SK-MEL-5 (cell line): ENCODE measurements around the gene MAP7D3. TPM values are rescaled to one million over a fixed set of nuclear protein-coding genes. Genes with fewer than 3 reads are reported as not detected.
A peak's percentile ranks its signal among the peaks of the same experiment; 100 is the strongest.
"Not testable (repeated sequence)": the region's sequence is repeated elsewhere in the genome, so short reads cannot be mapped to it uniquely, and the experiment has no call there.

Experiments
- DNase-seq: peaks from one replicate; pipeline ENCODE4 v3.0.0-alpha.2; 2016; ENCODE audit warnings: low read depth, low spot score
- in situ Hi-C: cut with HindIII; loops from 2 replicates; pipeline ENCODE4 v1.10.0; 2016; ENCODE audit warnings: low sequenced_read_pairs, high pct_unique_total_duplicates, low pct_unique_long_range_greater_than_20kb
- total RNA-seq: library from RNA; depleted of rRNA; stranded (reverse); fragments of >200 nt; shearing (Covaris generic); gene quantifications from 2 replicates; pipeline ENCODE4 v1.2.3, GENCODE V29; 2014

MAP7D3 gene
- total RNA-seq, 1 experiment from 2014 or later: 27.8 TPM

DNA sequence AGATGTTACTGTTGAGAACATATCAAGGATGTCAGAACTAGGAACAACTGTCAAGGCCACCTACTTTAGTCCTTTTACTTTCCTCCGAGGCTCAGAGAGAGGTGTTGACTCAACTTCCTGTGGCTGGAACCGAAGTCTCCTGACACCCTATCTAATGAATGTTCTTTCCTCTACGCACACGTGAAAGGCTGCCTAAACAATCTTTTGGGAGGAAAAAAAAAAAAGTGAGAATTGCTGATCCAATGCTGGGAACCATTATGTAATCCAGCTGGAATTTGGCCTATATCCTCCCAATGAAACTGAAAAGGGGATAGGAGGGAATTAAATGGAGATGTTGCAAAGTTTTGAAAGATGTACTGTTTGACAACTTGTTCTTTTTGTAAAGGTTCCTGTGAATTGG lies 8.3 kb upstream of the MAP7D3 start:
- no peak for DNase-seq
- in situ Hi-C loops: no loop called here

DNA sequence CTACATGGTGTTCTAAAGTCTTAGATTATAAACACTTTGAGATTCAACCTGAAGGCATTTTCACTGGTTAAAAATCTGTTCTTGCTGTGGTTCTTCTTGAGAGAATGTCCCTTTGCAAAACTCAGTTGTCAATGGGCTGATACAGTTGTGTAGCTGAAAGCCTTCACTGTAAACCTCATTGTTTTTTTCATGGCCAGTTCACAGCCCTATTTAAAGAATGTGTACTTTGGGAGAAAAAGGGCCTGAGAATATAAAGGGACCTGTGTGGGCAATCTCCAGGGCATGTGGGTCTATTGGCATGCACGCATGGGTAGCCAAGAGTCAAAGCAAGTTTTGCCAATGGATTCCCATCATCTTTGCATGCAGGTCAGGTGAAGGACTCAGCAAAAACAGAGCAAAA lies 7.8 kb upstream of the MAP7D3 start:
- DNase-seq: peak; percentile 56
- in situ Hi-C loops: no loop called here

DNA sequence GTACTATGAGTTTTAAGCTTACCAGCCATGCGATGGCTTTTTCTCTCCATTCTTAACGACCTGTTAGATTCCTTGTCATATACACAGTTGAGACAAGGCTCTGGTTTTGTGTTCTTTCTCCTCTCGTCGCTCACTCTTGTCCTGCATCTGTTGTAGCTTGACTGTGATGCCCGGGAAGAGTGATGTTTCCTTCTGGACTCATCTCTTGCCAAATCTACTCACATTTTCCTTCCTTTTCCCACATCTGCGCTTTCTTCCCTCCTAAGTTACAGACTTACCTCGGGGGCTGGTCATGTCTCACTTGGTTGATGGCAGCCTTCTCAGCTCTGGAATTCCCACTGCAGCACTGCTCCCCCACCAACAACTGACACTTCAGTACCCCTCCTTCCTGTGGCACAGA lies 4.8 kb upstream of the MAP7D3 start:
- DNase-seq: no peak
- in situ Hi-C loops: no loop called here

DNA sequence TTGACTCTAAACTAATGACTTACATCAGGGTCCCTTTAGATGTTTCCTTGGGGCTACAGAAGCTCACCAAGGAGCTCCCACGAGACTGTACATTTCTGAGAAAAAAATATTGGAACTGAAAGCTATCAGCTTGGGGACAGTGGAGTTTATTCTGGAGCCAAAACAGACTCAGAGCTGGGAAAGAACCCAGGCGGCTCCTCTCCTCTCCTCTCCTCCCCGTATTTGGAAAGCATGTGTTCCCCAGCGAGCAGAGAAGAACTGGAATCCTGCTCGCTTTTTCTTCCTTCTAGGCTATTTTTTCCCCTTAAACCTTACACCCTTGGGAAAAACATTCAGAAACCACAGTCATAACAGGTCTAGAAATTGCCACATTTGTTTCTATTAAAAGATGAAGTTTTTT lies 4.3 kb upstream of the MAP7D3 start:
- no peak for DNase-seq
- in situ Hi-C loops: no loop called here

DNA sequence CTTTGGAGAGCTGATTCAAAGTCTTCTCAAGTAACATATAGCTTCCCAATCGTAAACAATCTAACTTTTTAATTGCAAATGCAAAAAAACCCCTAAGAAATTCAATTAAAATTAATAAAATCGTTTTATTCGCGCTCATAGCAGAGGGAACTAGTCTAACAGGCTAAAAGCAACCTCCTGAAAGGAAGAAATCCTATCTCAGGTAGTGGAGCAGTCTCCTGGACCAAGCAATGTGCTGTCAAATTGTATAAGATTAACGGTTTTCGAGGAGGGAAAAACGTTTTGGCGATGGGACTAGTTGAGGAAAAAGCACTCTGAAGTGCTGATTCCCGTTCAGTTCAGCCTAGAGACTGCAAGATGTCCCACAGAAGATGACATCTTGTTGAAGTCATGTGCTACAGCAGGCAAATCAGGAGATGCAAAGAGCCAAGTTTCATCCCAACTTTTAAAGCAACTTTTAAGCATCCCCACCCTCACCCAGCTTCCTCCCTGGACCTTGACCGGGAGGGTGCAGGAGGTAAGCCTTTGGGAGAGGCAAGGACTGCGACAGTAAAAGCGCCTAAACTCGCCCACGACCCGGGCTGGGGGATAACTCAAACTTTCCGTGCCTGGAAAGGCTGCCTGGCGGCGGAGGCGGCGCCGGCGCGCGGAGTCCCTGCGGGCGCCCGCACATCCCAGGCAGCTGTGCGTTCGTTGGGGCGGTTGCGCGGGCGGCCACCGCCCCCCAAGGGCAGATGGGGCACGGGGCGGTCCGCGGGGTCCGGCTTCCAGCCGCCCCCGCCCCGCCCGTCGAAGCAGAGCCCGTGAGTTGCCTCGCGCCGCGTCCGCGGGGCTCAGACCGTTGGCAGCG lies 784 bp downstream of the MAP7D3 start:
- in situ Hi-C loops: no loop called here
- DNase-seq: peak; percentile 12

DNA sequence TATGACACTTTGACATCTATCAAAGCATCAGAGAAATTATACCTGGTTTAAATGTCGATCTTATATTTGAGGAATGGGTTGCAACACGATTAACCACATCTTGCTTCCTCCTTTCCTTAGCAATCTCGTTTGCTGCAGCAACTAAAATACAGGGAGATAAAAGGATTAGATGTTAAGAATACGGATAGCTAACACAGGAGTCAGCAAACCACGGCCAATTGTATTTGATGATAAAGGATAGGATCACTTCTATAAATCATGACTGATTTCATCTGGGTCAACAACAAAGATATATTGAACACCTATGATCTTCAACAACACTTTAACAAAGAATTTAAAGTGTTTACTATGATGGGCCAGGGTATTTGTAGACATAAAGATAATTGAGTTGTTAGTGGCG lies 5.0 kb downstream of the MAP7D3 start:
- in situ Hi-C loops: no loop called here
- no peak for DNase-seq

DNA sequence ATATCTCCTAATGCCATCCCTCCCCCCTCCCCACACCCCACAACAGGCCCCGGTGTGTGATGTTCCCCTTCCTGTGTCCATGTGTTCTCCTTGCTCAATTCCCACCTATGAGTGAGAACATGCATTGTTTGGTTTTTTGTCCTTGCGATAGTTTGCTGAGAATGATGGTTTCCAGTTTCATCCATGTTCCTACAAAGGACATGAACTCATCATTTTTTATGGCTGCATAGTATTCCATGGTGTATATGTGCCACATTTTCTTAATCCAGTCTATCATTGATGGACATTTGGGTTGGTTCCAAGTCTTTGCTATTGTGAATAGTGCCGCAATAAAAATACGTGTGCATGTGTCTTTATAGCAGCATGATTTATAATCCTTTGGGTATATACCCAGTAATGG lies 13.4 kb downstream of the MAP7D3 start:
- in situ Hi-C loops, DNase-seq: not testable (repeated sequence)

DNA sequence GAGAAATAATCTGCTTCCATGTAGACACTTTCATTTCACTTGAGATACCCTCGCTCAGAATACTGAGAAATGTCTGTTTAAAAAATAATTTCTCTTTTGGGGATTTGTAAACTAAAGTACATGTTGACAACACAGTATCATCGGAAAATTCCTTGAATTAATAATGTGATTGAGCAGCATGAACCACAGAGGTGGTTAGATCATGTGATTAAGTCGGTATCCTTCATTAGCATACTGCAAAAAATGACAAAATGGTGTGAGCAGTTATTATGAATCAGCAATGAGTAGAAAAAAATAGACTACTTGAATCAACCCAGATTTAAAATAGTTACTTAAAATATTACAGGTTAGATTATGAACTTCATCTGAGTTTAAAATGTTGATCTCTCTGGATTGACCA lies 14.1 kb downstream of the MAP7D3 start:
- DNase-seq: no peak
- in situ Hi-C loops: no loop called here

DNA sequence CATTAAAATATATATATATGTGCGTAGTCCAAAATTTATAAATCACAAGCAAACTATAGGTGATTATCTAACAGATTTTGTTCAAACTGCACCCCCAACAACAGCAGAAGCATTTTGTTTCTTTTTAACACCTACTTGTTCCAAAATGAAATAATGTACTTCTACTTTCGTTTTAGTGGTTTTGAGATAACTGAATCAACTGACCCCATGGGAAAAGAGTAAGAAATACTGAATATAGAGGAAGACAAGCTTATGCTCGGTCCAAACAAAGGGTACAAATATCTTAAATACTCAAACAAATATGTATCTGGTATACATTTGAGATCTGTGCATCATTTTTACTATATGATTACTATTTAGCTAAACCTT lies 22.4 kb downstream of the MAP7D3 start:
- no peak for DNase-seq
- in situ Hi-C loops: no loop called here

DNA sequence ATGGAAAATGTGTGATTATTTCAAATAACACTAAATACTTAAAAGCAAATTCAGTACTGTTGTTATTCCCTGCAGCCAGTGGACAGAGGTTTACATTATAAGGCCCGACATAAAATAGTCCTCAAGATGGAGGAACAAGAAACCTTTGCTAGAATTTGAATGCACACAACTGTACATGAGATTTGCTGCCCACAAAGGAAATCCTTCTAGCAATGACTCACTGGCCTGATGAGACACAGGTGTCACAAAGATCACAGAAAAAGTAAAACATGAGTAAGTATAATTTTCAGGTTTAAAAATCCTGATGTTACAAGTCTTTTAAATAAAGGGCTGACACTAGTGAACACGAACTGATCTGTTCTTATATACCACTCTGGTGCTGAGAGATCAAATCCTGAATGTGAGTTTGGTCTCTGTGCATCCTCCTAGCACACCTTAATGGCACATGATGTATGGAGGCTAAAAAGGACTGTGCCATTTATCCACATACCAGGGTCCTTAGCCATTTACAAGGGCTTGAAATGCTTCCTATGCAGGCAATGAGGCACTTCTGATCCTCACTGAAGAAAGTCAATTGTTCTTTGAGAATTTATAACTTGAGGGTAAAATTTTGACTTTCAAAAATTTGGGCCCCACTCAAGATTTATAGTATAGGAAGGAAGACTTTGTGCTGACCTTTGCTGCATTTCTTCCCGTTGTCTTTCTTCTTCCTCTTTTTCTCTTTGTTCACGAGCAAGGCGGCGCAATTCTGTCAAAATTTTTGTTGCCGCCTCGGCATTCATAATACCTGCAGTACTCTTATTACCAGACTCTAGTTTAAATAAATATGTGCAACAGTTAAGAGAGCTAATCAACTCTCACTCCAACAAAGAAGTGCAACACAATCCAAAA lies 23.0 kb downstream of the MAP7D3 start:
- in situ Hi-C loops: no loop called here

DNA sequence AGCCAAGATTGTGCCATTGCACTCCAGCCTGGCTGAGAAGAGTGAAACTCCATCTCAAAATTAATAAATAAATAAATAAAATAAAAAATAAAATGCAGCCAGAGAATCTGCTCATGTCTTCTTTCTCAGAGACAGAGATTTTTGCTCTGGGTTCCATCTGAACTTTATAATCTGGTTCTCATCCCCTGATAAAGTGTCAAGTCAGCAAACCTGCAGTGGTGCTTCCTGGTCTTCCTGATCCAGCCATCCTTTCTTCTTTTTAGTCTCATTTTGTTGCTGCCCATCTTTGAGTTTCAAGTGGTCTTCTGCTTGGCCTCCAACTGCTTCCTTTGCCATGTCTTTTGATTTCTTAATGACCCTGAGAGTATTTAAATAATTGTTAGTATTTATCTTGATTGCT lies 24.1 kb downstream of the MAP7D3 start:
- DNase-seq: no peak
- in situ Hi-C loops: no loop called here

More for the DNA sequence above, 23.0 kb downstream of the MAP7D3 start:
- DNase-seq: no peak

DNA sequence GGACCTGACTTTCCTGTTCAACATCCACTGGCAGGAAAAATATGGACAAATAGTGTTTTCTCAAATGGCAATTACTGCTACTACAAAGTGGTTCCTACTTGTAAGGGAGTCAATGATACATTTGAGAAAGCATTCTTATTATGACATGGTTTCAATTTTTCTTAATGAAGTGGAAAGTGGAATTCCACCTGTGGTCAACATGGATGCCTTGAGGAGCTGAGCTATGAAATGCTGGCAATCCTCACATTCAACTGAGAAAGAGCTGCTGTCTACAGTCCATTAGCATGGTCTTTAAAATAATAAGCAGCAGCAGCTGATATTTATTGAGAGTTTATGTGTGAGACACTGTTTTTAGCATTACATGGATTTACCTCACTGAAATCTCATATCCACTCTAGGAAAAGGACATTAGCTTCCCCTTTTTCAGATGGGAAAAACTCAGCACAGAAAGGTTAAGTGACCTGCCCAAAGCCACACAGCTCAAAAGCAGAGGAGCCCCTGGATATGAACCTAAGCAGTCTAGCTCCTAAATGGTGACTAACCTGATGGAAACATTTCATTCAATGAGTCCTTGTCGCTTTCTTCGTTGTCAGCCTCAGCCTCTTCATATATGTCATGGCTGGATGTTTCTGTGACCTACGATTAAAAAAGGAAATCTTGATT lies 29.2 kb downstream of the MAP7D3 start:
- in situ Hi-C loops: no loop called here
- DNase-seq: no peak

DNA sequence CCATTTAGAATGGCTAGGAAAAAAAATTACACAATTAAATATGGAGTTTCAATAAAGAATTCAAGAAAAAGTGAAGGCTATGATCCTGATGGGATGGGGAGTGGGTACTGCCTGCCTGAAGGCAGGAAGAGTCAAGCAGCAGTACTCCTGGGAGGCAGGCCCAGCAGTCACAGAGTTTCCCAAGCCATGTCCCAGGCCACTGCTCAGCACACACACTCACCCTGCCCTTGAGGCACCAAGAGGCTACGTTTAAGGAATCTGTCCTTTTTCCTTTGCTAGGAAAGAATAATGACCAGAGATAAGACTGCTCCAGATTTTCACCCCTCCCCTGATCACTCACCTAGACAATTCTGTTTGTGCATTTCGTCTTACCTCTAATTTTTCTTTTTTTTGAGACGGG lies 30.2 kb downstream of the MAP7D3 start:
- no peak for DNase-seq
- in situ Hi-C loops: no loop called here

DNA sequence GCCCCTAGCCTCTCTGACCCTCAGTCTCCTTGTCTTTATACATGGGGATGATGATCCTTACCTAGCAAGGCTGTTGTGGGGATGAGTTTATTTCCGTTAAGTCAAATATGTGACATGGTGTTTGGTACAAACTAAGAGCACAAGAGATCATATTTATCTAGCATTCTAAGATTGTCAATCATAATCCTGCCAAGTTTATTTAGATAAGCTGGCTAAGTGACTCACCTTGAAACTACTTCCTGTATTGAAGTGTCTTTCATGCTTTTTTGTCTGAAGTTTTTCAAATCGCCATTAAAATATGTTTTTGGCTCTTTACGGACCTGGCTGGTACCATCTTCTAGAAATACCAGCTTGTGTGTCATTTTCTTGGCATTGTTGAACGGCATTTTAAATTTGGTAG lies 30.7 kb downstream of the MAP7D3 start:
- in situ Hi-C loops: no loop called here
- DNase-seq: no peak

DNA sequence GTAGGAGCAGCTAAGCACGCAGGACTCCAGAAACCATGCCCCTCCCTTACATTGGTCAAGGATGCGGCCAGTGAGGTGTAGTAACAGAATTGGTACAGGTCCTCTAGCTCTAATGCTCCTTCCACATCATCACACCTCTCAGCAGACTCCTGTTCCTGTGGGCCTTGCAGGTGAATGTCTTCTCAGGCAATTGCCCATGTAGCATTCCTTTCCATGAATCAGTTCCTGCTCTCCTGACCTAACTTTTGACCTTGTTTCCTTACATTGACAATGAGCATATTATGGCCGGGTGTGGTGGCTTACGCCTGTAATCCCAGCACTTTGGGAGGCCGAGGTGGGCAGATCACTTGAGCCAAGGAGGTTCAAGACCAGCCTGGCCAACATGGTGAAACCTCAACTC lies 31.3 kb downstream of the MAP7D3 start:
- in situ Hi-C loops: no loop called here
- DNase-seq: no peak

DNA sequence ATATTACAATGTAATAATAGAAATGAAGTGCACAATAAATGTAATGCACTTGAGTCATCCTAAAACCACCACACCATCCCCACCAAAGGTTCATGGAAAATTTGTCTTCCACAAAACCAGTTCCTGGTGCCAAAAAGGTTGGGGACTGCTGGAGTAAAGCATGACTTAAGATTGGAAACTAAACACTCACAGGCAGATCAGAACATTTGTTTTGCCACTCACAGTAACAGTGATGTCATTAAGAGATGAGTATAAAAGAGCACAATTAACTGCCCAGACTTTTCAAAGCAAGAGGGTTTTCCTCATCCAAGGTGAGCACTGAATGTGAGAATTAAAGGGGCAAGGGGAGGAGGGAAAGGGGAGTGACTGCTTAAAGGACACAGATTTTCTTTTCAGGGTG lies 35.6 kb downstream of the MAP7D3 start:
- DNase-seq: no peak
- in situ Hi-C loops: no loop called here

DNA sequence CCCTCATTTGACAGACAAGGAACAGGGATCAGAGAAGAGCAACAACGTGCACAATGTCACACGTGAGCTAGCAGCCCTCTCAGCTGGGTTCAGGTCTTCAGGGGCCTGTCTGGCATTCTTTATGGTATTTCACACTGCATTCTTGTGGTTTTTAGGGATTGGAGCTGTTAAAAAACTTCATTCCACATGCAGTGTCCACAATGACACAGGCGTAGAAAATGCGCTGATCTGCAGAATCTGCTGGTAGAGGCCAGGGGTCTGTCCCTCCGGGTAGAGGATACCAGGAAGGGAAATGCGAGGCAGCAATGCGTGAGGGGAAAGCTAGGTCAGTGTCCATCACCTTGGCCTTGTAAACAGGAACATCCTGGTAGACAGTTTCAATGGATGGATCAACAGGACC lies 36.6 kb downstream of the MAP7D3 start:
- in situ Hi-C loops: no loop called here
- DNase-seq: no peak

DNA sequence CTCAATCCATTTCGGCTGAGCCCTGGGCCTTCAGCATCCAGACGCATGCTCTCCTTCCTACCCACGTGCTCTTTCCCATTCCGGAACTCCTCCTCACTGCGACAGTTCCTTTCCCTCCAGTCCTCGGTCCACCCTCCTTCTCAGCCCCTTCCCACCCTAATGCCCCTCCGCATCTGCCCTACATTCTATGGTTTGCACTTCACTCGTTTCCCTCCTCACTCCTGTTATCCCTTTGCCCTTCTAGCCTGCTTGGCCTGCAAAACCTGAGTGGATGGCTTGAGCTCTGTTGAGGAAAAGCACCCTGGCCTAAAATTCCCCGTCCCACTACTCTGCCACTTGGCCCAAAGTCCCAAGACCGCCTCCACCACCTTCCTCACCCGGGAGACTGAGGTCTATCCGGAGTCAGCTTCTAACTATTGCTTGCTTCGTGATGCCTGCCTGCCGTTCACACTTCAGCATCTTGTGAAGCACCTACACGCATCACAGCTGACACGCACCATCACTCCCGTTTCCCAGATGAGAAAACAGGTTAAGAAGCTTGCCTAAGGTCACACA lies 38.6 kb downstream of the MAP7D3 start:
- in situ Hi-C loops: no loop called here
- no peak for DNase-seq
